Left ventricle myocardium inferior (tissue), 1 donor: ENCODE results near the gene TPT1. TPM values are rescaled to one million over a fixed set of nuclear protein-coding genes. Genes with fewer than 3 reads are reported as not detected.
A peak's percentile ranks its signal among the peaks of the same experiment; 100 is the strongest.

Source experiments
- DNase-seq: peaks from one replicate; pipeline ENCODE4 v3.0.0-alpha.2; 2020
- H3K27ac ChIP-seq: fragments of 200-600 bp; replicated peaks from 2 replicates; pipeline ENCODE4 v1.8.0; 2021
- H3K27me3 ChIP-seq: fragments of 200-600 bp; 2 replicates; pipeline ENCODE4 v1.8.0; 2021; ENCODE audit warnings: low read depth
- H3K36me3 ChIP-seq: fragments of 200-600 bp; 2 replicates; pipeline ENCODE4 v1.8.0; 2021
- H3K4me1 ChIP-seq: fragments of 200-600 bp; 2 replicates; pipeline ENCODE4 v1.8.0; 2021
- H3K4me3 ChIP-seq: fragments of 200-600 bp; 2 replicates; pipeline ENCODE4 v1.8.0; 2021; ENCODE audit warnings: mild to moderate bottlenecking, moderate library complexity
- H3K9me3 ChIP-seq: fragments of 200-600 bp; replicated peaks from 2 replicates; pipeline ENCODE4 v1.8.0; 2021
- intact Hi-C: fragments of 100-400 bp; cut with micrococcal nuclease; formaldehyde crosslinking; loops from one replicate; pipeline ENCODE4 v1.11.0; 2022
- total RNA-seq: library from RNA; stranded (reverse); fragmentation: NEBNext Ultra II Directional; extraction: Animal tissue kit (Norgen Biotek cat#: 25700); gene quantifications from one replicate; pipeline ENCODE4 v1.2.1, GENCODE V29; 2021
- TF ChIP-seq, protein P1 (sequence below): fragments of 200-600 bp; IDR thresholded peaks from 2 replicates; pipeline ENCODE4 v1.8.0; 2021; ENCODE audit warnings: antibody characterized with exemption, mild to moderate bottlenecking, borderline replicate concordance
- donor health status: DM: no; HTN: yes; CAD: no; lungs with severe emphysema.

The TPT1 gene
- total RNA-seq, 1 donor from 2014 or later: 4,332 TPM

DNA sequence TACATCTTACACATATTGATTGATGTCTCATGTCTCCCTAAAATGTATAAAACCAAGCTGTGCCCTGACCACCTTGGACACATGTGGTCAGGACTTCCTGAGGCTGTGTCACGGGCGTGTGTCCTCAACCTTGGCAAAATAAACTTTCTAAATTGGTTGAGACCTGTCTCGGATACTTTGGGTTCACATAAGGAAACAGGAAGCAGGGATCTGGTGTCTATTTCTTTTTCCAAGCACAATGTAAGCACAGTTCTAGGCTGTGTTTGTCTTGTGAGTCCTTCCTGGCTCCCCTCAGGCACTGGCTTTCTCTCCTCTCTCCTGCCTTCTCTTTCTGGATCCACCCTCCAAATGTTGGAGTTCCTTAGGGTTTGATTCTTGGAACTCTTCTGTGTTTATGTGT, 27.6 kb upstream of the TPT1 start:
- no peak for DNase-seq
- Histone ChIP-seq H3K27me3 (no peaks in the 10 kb centered on the region), H3K4me1 (peaks cover 48% of the 10 kb centered on the region), H3K27ac (no peak overlapping the region), H3K9me3 (peaks cover 5% of the 10 kb centered on the region), H3K4me3 (no peak overlapping the region), H3K36me3 (peaks cover 12% of the 10 kb centered on the region)
- intact Hi-C loops: no loop called here
- TF ChIP-seq, protein P1, sequence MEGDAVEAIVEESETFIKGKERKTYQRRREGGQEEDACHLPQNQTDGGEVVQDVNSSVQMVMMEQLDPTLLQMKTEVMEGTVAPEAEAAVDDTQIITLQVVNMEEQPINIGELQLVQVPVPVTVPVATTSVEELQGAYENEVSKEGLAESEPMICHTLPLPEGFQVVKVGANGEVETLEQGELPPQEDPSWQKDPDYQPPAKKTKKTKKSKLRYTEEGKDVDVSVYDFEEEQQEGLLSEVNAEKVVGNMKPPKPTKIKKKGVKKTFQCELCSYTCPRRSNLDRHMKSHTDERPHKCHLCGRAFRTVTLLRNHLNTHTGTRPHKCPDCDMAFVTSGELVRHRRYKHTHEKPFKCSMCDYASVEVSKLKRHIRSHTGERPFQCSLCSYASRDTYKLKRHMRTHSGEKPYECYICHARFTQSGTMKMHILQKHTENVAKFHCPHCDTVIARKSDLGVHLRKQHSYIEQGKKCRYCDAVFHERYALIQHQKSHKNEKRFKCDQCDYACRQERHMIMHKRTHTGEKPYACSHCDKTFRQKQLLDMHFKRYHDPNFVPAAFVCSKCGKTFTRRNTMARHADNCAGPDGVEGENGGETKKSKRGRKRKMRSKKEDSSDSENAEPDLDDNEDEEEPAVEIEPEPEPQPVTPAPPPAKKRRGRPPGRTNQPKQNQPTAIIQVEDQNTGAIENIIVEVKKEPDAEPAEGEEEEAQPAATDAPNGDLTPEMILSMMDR: no peak

DNA sequence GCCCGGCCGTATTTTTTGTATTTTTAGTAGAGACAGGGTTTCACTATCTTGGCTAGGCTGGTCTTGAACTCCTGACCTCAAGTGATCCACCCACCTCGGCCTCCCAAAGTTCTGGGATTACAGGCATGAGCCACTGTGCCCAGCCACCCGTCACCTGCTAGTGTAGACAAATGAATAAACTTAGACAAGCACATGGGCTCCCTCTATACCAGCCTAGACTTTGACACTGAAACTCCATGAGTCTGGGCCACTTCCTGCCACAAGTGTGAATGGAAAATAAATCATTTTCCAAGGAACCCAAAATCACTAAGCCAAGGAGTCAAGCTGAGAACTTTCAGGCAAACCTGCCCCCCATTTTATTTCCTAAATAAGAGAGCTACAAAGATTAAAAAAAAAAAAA, 27.0 kb upstream of the TPT1 start:
- no peak overlapping the region for H3K4me3 ChIP-seq
- H3K36me3 ChIP-seq: peaks cover 12% of the 10 kb centered on the region
- no peak for DNase-seq
- no peak overlapping the region for H3K27ac ChIP-seq
- peaks cover 42% of the 10 kb centered on the region for H3K4me1 ChIP-seq
- intact Hi-C loops: no loop called here
- H3K9me3 ChIP-seq: peaks cover 6% of the 10 kb centered on the region
- H3K27me3 ChIP-seq: no peaks in the 10 kb centered on the region
- TF ChIP-seq, protein P1: no peak

- no peak overlapping the region for H3K27ac ChIP-seq
- H3K4me3 ChIP-seq: no peak overlapping the region
- peak; percentile 28 for DNase-seq
- H3K27me3 ChIP-seq: no peaks in the 10 kb centered on the region
- intact Hi-C loops: no loop called here
- peaks cover 16% of the 10 kb centered on the region for H3K36me3 ChIP-seq
- TF ChIP-seq, protein P1: no peak
- peaks cover 37% of the 10 kb centered on the region for H3K4me1 ChIP-seq
- H3K9me3 ChIP-seq: peaks cover 6% of the 10 kb centered on the region
Observed at GRCh38 chr13:45367358-45367757, 26.4 kb upstream of the TPT1 start.

GRCh38 chr13:45365558-45365885, 24.5 kb upstream of the TPT1 start:
- Histone ChIP-seq H3K27ac (no peak overlapping the region), H3K27me3 (no peaks in the 10 kb centered on the region), H3K9me3 (peaks cover 6% of the 10 kb centered on the region), H3K4me3 (no peak overlapping the region), H3K4me1 (peaks cover 20% of the 10 kb centered on the region), H3K36me3 (peaks cover 18% of the 10 kb centered on the region)
- DNase-seq: no peak
- intact Hi-C loops: no loop called here
- TF ChIP-seq, protein P1: no peak

DNA sequence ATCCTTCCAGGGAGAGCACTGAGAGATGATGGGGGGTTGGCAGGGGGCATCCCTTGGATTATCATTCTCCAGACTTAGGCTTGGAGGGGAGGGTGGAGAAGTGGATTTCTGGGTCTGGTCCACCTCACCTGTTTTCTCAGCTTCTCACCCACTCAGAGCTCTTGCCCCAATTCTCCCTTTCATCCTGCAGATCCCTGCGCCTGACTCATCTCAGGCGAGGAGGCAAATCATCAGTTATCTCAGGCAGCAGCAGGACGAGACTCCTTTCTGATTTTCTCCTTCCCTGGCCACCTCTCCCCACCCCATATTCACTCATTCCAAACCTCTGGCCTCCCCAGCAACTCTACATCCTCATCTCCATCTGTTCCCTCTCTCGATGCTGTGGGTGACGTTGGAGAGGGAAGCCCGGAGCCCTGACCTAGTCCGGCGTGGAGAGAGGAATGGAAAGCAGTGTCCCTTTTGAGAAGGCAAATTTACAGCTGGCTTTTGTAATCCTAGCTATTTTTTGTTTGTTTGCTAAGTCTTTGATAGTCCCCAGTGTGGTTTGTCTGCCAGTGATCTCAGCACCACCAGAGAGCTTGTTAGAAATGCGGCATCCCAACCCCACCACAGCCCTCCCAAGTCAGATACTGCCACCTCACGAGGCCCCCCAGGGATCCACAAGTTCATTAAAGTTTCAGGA, 24.0 kb upstream of the TPT1 start:
- TF ChIP-seq, protein P1: no peak
- no peak for DNase-seq
- Histone ChIP-seq H3K36me3 (peaks cover 22% of the 10 kb centered on the region), H3K4me1 (peaks cover 18% of the 10 kb centered on the region), H3K27ac (no peak overlapping the region), H3K4me3 (no peak overlapping the region), H3K9me3 (peaks cover 6% of the 10 kb centered on the region), H3K27me3 (no peaks in the 10 kb centered on the region)
- intact Hi-C loops: no loop called here
